Astrocyte (in vitro differentiated cells and primary cell): Measurements from ENCODE around the gene PDIA5. TPM values are rescaled to one million over a fixed set of nuclear protein-coding genes. Genes with fewer than 3 reads are reported as not detected.

Experiments
- DNase-seq: peaks from one replicate; pipeline ENCODE4 v3.0.0-alpha.2; 2010; ENCODE audit warnings: low read depth
- FAIRE-seq: peaks from 2 replicates; lab custom pipeline; 2011; peaks lifted over from hg19 to GRCh38; lab: Jason Lieb, UNC
- H2AFZ ChIP-seq: 2 replicates; pipeline ENCODE4 v1.6.0; 2012; ENCODE audit warnings: low read depth, low read length, inconsistent platforms
- H3K27ac ChIP-seq: 2 replicates; pipeline ENCODE4 v1.5.1; 2011; ENCODE audit warnings: low read depth, low read length, inconsistent platforms
- H3K27me3 ChIP-seq: 2 replicates; pipeline ENCODE4 v1.6.0; 2011; ENCODE audit warnings: low read length, inconsistent platforms; ENCODE audit not compliant: insufficient read depth
- H3K36me3 ChIP-seq: 2 replicates; pipeline ENCODE4 v1.5.1; 2011; ENCODE audit warnings: low read length, inconsistent platforms; ENCODE audit not compliant: insufficient read depth
- H3K4me1 ChIP-seq: 2 replicates; pipeline ENCODE4 v1.5.1; 2011; ENCODE audit warnings: low read length, inconsistent platforms; ENCODE audit not compliant: insufficient read depth
- H3K4me2 ChIP-seq: 2 replicates; pipeline ENCODE4 v1.6.0; 2012; ENCODE audit warnings: low read length, inconsistent platforms
- H3K4me3 ChIP-seq: 2 replicates; pipeline ENCODE4 v1.5.1; 2011; ENCODE audit warnings: low read depth, mild to moderate bottlenecking, low read length, inconsistent platforms; ENCODE audit not compliant: insufficient read depth
- H3K79me2 ChIP-seq: 2 replicates; pipeline ENCODE4 v1.6.0; 2012; ENCODE audit warnings: mild to moderate bottlenecking, low read length, inconsistent platforms; ENCODE audit not compliant: insufficient read depth
- H3K9ac ChIP-seq: 2 replicates; pipeline ENCODE4 v1.6.0; 2012; ENCODE audit warnings: mild to moderate bottlenecking, low read length, inconsistent platforms
- H3K9me3 ChIP-seq: 2 replicates; pipeline ENCODE4 v1.5.1; 2012; ENCODE audit warnings: low read depth, mild to moderate bottlenecking, low read length, inconsistent platforms; ENCODE audit not compliant: insufficient read depth
- H4K20me1 ChIP-seq: 2 replicates; pipeline ENCODE4 v1.6.0; 2012; ENCODE audit warnings: low read length, inconsistent platforms; ENCODE audit not compliant: insufficient read depth
- H3K27ac Mint-ChIP-seq: one replicate; pipeline ENCODE4 v1.8.0; 2021; ENCODE audit warnings: mild to moderate bottlenecking, mixed read lengths; ENCODE audit not compliant: unreplicated experiment
- H3K27me3 Mint-ChIP-seq: one replicate; pipeline ENCODE4 v1.8.0; 2021; ENCODE audit warnings: low read depth, mixed read lengths; ENCODE audit not compliant: unreplicated experiment
- H3K36me3 Mint-ChIP-seq: one replicate; pipeline ENCODE4 v1.8.0; 2021; ENCODE audit warnings: low read depth, mixed read lengths; ENCODE audit not compliant: unreplicated experiment
- H3K4me1 Mint-ChIP-seq: one replicate; pipeline ENCODE4 v1.8.0; 2021; ENCODE audit warnings: low read depth, mixed read lengths; ENCODE audit not compliant: unreplicated experiment
- H3K4me3 Mint-ChIP-seq: one replicate; pipeline ENCODE4 v1.8.0; 2021; ENCODE audit warnings: mild to moderate bottlenecking, moderate library complexity, mixed read lengths; ENCODE audit not compliant: unreplicated experiment
- H3K9me3 Mint-ChIP-seq: one replicate; pipeline ENCODE4 v1.8.0; 2021; ENCODE audit warnings: mild to moderate bottlenecking, mixed read lengths; ENCODE audit not compliant: unreplicated experiment
- CTCF ChIP-seq: IDR thresholded peaks from 2 replicates; pipeline ENCODE4 v1.5.1; 2011; ENCODE audit warnings: low read depth, mild to moderate bottlenecking, inconsistent platforms, low read length, moderate library complexity; ENCODE audit not compliant: insufficient read depth
- EZH2 ChIP-seq: IDR thresholded peaks from 2 replicates; pipeline ENCODE4 v1.6.1; 2012; ENCODE audit warnings: mild to moderate bottlenecking, low read length, inconsistent platforms; ENCODE audit not compliant: insufficient read depth
- total RNA-seq: library from RNA; stranded (reverse); gene quantifications from 2 replicates; pipeline ENCODE4 v1.2.1, GENCODE V29; 2021

The PDIA5 gene
- total RNA-seq, 1 donor from 2014 or later: 77.5 TPM

GRCh38 chr3:123025642-123026521 lies 40.9 kb upstream of the PDIA5 start:
- Histone ChIP-seq H3K27ac (no peak overlapping the region), H4K20me1 (peaks cover 8% of the 10 kb centered on the region), H3K9ac (no peak overlapping the region), H3K4me3 (peak overlapping the region; percentile 40), H3K4me1 (peaks cover 19% of the 10 kb centered on the region), H3K9me3 (peaks cover 4% of the 10 kb centered on the region), H2AFZ (no peak overlapping the region), H3K4me2 (peak overlapping the region; percentile 88), H3K36me3 (no peaks in the 10 kb centered on the region), H3K79me2 (no peaks in the 10 kb centered on the region), H3K27me3 (peaks cover 94% of the 10 kb centered on the region)
- Mint-ChIP-seq H3K27ac (no peak overlapping the region), H3K4me3 (peak overlapping the region; percentile 77), H3K27me3 (peaks cover 73% of the 10 kb centered on the region), H3K4me1 (peaks cover 13% of the 10 kb centered on the region), H3K9me3 (peaks cover 5% of the 10 kb centered on the region), H3K36me3 (peaks cover 9% of the 10 kb centered on the region)
- no peak for FAIRE-seq
- DNase-seq: no peak
- TF ChIP-seq CTCF (no peak), EZH2 (peak; percentile 3)

DNA sequence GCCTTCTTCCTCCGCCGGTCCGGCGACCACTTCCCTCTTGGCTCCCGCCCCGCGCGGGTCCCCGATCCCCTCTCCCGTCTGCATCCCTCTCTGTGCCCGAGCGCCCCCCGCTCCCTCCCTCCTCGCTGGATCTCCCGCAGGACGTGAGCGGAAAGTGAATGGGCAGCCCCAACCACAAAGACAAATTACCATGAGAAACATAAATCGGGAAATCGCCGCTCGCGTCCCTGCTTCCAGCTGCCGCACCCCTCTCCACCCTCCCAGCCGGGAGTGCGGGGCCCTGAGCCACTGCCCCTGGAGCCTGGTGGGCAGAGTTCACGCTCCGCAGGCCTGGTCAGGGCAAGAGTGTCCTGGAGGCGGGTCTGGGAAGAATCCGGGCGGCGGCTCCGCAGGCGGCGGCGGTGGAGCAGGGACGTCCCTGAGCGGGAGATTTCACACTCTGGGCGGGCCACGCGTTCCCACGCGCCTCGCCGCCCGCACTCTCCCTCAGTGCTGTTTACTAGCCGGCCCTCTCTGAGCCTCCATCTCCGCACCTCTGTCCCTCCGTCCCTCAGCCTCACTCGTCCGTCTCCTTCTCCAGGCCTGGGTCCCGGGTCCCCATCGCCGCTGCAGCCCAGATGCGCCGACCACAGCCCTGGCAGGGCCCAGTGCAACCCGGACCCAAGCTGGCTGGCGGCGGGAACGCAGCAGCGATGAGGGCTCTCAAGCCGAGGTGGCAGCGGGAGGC lies 40.1 kb upstream of the PDIA5 start:
- DNase-seq (no peak), FAIRE-seq (no peak)
- H4K20me1 ChIP-seq: peaks cover 8% of the 10 kb centered on the region
- peaks cover 94% of the 10 kb centered on the region for H3K27me3 ChIP-seq
- H3K79me2 ChIP-seq: no peaks in the 10 kb centered on the region
- H3K4me1 ChIP-seq: peaks cover 19% of the 10 kb centered on the region
- H3K4me3 ChIP-seq: peak overlapping the region; percentile 40
- H2AFZ ChIP-seq: peak overlapping the region; percentile 64
- Mint-ChIP-seq H3K36me3 (peaks cover 9% of the 10 kb centered on the region), H3K27ac (no peak overlapping the region), H3K27me3 (peaks cover 65% of the 10 kb centered on the region), H3K4me3 (peak overlapping the region; percentile 81), H3K9me3 (peaks cover 4% of the 10 kb centered on the region), H3K4me1 (peaks cover 12% of the 10 kb centered on the region)
- no peaks in the 10 kb centered on the region for H3K36me3 ChIP-seq
- H3K9me3 ChIP-seq: peaks cover 4% of the 10 kb centered on the region
- TF ChIP-seq EZH2 (peak; percentile 98), CTCF (no peak)
- H3K4me2 ChIP-seq: peak overlapping the region; percentile 88
- no peak overlapping the region for H3K27ac ChIP-seq
- no peak overlapping the region for H3K9ac ChIP-seq
